HG02943 (cell line): ENCODE results near the gene CAMK1.

Source experiments
- ATAC-seq: cut with Tn5 transposase; IDR thresholded peaks from one replicate; pipeline ENCODE4 v1.9.1; 2021; ENCODE audit warnings: mild to moderate bottlenecking, low read depth, moderate library complexity; ENCODE audit not compliant: unreplicated experiment

The CAMK1 gene

DNA sequence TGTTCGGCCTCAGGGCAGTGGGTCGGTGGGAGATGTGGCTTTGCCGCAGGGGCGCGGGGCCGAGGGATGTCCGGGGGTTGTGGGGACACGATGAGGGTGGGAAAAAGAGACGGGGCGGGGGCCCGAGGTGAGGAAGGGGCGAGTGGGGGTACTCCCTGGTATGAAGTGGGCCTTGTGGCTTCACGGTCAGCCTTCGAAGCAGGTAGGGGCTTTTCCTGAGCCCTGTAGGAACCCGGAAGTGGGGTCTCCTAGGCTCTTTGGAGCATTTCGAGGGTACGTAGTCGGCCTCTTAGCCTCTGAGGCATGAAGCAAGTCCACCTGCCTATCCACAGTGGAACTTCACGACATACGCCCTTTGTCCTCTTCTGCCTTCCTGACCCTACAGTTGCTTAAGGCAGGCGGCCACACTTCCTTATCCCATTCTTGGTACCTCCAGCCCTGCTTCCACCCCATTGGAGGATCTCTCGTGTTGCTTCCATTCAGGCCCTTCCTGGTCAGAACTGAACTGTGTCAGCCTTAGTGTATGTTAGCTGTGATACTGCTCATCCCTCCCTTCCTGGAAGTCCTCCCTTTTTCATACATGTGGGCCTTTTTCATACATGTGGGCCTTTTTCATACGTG, 23.5 kb upstream of the CAMK1 start:
- no peak for ATAC-seq

DNA sequence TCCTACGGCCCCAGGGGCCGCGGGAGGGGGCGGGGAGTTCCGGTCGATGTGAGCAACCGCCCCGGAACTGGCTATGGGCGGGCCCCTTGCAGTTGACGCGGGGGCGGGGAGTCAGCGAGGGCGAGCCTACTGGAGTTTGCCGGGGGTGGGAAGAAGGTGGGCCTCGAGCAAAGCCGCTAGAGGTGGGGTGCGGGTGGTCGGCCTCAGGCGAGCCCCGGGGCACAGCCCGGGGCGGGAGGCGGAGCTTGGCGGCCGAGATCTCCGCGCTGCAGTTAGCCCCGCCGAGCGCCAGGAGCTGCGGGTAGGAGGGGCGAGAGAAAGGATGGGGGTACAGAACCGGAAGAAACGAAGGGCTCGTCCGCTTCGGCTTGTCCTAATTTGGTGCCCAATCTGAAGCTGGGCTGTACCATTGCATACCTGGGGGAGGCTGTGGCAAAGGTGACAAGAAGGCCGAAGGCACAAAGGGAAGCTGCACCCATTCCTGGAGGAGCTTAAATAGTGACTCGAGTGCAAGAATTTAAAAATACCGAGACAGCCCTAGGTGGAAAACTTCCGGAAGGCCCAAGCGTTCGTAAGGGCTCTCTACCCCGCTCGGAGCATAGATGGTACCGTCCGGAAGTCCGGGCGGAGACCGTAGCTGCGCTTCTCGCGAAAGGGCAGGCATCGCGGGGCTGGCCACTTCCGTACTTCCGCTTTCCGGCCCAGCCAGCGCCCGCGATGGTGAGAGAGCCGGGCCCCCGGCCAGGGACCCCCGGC, 22.8 kb upstream of the CAMK1 start, which contains the start of the genes ARPC4 and TADA3:
TSS of gene ARPC4 (plus strand) at position 678 of the 756 bp plus-strand sequence. CDS start at position 718, 40 bp downstream.
TSS of gene TADA3 (minus strand) at position 69 of the 756 bp plus-strand sequence. CDS start 1,007 bp downstream, outside the sequence.
- ATAC-seq: peak; percentile 88

DNA sequence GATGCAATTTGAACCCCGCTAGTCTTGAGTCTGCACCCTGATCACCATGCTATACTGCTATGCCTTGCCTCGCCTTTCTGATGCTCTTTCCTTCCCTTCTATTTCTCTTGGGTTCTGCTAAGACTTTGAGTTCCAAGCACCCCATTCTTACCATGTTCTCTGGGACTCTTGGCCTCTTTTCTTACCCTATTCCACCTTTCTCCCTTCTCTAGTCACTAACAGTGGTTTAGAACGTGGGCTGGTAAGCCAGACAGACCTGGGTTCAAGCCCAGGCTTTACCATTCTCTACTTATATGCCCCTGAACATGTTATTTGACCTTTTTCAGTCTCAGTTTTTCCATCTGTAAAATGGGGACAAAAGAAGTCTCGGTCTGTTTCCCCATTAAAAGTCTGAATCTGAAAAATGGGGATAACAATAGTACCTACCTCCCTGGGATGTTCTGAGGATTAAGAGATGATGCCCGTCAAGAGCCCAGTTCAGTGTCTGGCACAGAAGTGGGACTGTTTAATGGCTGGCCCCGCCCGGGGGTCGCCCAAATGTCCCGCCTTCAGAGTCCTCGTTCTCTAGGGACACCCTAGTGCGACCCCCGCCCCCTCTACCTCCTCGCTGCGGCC, 22.1 kb upstream of the CAMK1 start:
- ATAC-seq: no peak

DNA sequence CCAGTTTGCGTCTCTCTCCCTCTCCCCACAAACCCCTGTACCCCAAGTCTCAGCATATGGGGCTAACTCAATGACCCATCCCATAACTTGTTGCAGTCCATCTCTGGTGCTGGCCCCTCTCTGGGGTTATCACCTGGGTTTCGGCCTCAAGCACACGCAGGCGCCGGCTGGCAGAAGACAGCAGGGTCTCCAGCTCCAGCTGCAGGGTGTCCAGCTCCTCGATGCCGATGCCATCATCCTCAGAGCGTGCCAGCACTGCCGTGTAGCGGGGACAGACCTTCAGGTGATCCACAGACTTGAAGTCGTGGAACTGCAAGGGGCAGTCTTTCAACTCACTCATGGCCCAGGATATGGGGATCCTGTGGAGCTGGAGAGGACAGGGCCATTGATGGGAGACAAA, 21.4 kb upstream of the CAMK1 start:
- no peak for ATAC-seq

DNA sequence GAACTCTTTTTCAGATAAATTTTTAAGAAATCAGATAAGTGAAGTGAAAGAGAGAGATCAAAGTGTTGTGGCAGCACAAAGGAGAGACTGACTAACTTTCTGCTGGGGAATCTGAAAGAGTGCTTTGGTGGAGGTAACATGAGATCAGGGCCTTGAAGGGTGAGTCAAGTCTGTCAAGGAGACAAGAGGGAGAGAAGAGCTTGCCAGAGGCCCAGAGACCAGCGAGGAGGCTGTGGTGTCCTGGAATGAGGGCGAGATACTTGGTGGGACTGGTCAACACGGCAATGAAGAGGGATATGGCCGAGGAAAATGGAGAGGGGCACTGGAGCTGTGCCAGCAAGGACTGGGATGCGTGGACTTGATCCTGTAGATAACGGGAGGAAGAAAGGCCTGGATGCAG, 18.0 kb upstream of the CAMK1 start:
- no peak for ATAC-seq

DNA sequence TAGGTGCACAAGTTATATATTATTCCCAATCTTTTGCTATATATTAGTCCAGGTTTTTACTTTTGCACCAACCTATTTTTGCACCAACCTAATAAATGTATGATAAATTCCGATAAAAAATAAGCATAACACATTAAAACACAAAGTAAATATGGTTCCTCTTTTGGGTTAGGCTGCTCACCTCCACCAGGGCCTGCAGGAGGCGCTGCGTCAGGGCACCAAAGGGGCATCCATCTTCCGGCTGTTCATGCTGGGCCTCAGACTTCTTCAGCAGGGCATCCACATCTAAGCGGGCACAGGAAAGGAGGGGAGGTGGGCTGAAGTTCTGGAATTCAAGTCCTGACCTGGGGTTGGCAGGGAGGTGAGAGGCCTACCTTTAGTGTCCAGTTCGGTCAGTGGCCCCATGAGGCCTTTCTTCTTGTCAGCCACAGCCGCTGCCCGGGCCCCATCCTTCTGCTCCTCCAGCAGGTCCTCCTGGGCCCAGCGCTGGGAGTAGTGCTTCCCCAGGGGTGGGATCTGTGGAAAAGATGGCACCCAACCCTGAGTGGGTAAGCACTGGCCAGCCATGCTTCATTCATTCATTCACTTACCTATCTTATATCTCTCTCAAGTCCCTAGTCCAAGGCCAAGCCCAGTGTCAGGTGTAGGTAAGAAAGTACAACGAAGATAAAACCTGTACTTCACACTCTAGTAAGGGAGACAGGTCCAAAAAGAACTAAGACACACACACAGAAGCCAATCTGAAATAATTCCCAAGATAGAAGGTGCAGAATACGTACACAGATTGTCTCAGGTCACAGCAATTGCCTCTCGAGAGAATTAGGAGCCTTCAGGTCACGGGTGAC, 17.3 kb upstream of the CAMK1 start:
- ATAC-seq: no peak

DNA sequence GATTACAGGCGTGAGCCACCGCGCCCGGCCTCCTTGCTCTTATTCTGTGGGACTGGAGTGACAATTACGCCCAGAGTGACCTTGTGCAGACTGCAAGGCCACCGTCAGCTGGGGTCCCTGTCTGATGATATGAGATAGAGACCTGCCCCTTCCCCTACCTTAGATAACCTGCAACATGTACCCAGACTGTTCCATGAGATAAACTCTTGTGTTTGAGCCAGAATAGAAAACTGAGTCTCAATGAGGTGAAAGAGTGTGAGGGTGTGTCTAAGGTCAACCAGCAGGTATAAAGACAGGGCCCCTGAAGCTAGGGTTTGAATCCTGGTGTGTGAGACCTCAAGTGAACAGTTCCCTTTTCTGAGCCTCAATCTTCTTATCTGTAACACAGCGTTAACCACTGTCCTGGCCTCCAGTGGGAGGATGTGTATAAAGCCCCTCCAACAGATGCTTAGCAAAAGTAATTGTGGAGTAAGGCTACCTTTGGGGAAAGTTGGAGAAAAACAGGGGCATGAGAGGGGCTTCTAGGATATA, 16.5 kb upstream of the CAMK1 start:
- no peak for ATAC-seq

DNA sequence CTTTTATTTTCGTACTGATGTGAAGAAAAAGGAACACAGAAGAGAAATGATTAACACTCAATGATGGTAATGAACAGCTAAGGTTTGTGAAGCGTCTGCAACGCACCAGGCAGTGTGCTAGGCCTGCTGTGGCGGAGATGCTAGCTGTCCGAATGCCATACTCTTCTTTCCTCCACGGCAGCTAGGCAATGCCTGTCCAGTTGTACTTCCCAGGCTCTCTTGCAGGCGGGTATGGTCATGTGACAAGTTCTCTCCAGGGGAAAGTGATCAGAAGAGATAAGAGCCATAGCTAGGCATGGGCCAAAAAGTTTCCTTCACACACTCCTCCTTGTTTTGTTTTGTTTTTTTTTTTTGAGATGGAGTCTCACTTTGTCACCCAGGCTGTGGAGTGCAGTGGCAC, 15.9 kb upstream of the CAMK1 start:
- no peak for ATAC-seq

DNA sequence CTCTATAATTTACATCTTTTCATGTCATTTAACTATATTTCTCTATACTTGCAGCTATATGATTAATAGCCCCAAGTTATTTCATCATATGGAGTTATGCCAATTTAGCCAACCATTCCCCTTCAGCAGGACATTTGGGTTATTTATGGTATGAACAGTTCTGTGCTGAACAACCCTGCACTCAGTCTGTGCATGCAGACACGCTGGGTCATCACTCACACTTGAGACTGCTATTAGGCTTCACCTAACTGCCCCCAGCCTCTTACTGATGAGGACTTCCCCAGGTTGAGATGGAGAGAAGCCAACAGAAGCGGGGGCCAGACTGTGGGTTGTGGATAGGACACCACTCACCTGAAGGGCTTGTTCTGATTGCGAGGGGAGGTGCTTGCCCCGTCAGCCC, 15.2 kb upstream of the CAMK1 start:
- no peak for ATAC-seq

DNA sequence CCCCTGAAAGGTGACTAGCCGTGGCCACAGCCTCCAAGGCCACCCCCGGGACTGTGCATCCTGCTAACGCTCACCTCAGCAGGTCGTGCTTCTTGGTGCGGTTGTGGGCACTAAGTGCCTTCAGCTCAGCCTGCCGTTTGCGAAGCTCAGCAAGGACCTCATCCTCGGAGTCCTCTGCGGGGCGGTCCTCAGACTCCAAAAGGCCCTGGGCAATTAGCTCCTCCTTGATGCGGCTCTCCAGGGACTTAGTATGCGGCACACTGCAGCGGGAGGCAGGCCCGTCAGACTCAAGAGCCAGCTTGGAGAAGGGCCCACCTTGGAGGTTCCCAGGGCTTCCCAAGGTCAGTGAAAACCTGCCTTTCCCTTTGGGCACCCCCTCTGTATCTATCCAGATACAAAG, 14.2 kb upstream of the CAMK1 start:
- ATAC-seq: no peak

DNA sequence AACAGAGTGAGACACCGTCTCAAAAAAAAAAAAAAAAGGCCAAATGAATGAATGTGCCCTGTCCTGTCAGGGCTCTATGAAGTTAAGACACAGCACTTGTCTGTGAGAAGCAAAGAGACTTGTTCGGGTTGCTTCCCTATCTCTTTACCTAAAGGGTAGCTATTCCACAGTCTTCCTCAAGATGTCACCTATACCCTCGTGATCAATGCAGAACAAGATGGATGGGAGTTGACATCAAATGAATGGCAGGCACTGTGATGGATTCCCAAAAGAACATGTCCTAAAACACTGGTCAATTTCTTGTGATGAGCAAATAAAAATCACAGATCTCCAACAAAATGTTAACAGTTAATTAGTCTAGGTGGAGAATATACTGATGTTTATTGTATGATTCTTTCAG, 13.0 kb upstream of the CAMK1 start:
- no peak for ATAC-seq

DNA sequence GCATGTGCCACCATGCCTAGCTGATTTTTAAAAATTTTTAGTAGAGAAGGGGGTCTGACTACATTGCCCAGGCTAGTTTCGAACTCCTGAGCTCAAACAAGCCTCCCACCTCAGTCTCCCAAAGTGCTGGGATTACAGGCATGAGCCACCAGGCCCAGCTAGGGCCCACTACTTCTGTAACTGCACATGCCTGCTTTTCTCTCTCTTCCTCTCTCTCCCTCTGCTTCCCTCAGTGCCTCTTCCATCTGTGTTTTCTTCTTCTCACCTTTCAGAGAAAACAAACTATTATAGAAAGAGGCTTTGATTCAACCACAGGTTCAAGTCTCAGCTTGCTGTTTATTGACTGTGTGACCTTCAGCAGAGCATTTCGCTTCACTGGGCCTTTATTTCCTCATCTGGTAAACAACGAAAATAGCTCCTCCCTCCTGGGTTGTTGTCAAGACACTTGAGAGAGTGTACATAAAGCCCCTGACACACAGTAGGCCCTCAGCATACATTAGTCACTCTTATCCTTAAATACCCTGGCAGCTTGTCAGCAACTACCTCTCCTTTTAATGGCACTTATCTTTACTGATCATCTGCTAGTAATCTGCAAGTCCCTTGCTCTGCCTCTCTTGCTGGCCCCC, 12.3 kb upstream of the CAMK1 start:
- ATAC-seq: no peak

DNA sequence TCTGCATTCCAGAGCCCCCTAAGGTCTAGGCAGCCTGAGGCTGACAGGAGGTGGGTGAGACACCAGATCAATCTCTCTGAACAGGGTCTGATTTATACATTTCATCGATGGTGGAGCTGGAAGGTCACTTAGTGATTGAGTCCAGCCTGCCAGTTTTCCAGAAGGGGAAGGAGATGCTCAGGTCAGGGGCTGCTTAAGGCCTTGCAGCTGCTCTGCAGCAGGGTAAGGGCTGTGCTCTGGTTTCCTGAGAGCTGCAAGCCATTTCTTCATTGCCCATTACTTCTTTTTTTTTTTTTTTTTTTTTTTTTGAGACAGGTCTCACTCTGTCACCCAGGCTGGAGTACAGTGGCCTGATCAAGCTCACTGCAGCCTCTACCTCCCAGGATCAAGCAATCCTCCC, 11.8 kb upstream of the CAMK1 start:
- no peak for ATAC-seq

DNA sequence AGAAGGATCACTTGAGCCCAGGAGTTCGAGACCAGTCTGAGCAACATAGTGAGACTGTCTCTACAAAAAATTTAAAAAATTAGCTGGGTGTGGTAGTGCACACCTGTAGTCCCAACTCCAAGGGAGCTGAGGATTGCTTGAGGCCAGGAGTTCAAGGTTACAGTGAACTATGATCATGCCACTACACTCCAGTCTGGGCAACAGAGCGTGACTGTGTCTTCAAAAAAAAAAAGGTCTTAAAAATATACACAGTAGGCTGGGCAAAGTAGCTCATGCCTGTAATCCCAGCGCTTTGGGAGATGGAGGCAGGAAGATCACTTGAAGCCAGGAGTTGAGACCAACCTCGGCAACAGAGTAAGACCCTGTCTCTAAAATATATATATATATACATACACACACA, 11.2 kb upstream of the CAMK1 start:
- no peak for ATAC-seq

DNA sequence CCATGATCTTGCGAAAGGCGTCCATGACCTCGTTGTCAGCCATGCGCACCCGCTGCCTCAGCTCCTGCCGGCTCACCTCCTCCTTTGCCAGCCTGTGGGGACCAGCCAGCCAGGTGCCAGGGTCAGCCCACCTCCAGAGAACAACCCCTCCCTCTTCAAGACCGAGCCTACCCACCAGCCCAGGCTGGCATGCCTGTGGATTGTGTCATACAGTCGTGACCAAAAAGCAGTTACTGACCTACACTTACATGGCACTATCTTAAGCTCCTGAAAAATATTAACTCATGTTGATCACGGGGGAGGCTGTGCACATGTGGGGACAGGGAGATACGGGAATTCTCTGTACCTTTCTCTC, 10.7 kb upstream of the CAMK1 start:
- no peak for ATAC-seq

DNA sequence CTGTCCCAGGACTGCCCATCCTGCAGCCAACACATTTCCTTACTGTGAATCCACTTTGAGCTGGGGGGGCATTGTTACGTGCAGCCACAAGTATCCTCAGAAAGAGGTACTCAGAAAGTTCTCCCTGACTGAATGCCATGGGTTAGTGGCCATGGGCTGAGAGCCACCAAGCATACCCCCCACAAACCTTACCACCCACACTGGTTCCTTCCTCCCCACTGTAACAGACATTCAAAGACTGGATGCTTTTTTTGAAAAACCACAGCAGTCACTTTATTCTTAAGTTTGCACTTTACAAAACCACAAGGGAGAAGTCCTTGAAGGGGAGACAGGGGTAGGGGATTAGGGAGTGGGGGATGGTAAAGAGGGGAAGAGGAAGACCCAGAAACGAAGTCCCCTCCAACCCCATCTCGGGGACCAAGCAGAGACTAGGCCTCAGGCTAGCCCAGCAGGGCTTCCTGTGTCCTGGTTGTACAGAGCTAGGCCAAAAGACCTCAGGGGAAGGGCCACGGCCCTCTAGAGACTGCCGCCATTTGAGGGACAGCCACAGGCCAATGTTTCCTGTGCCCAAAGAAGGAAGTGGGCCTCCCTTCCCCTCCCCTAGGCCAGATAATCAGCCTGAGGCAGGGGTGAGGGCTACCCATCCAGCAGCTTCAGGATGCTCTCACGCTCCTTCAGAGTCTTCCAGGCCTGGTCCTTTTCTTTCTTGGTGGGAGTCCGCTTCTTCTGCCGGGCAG, 10.1 kb upstream of the CAMK1 start:
- ATAC-seq: no peak

DNA sequence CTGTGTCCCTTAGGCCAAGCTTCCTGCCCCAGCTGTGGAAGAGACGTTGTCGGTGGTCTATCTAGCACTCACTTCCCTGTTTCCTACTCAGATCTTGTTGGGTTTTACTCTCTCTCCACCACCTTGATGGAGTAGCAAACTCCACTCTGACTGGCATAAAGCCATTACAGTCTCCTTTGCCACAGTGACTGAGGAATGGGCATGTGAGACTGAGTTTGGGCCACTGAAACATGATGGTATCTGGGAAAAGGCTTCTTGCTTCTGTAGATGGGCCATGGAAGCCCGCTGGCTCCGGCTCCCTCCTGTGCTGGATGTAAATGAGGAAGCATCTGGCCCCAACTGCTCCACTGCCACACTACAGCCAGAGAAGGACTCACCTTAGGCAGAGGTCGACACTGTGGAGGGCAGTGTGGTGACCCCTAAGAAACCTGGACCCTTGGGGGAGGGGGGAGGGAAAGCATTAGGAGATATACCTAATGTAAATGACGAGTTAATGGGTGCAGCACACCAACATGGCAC, 9.4 kb upstream of the CAMK1 start:
- no peak for ATAC-seq

DNA sequence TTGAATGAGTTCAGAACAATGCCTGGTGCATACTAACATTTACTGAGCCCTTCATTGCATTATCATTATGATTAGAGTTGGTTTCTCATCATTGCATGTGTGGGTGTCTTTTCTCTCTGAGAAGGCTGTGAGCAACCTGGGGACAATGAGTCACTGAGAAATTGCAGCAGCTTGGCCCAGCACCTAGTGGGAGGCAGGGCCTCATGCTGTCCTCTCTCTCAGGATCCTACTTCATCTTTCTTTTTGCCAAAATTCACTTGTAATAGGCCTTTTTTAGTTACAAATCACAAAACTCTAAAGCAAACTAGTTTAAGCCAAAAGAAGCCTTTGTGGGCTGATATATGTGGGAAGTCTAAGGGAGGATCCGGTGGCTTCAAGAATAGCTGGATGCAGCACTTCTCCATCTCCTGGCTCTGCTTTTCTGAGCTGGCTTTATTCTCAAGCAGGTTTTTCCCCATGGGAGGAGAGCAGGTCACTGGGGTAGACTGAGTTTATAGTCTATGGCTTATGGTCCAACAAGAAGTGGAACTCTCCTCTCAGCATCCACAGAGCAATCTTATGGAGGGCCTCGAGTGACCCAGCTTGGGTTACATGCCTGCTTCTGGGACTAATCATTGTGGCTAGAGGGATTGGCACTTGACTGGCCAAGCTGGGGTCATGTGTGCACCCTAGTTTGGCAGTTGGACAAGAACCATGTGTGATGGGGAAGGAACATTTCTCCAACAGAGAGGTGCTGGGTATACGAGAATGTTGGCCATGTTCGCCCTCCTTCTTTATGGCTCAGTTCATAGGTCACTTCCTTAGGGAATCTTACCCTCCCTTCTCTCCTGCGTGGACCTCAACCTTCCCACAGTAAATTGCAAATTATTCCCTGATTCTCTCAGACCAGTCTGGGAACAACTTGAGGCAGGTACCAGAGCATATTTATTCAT, 8.7 kb upstream of the CAMK1 start:
- no peak for ATAC-seq
